ENCODE measurements around the gene WDR5B.

- TF ChIP-seq POLR2AphosphoS5 (IDR thresholded peaks at IDR 0.05; ENCODE audit: low read depth, low read length) (no peak), REST (IDR thresholded peaks at IDR 0.05; ENCODE audit: insufficient read depth in 1 of 2, low read depth in 2 of 2, low read length in 2 of 2) (no peak)
Observed at GRCh38 chr3:122365073-122365472, 50.8 kb downstream of the WDR5B start.

Data from PFSK-1 (cell line).